ENCODE measurements around the gene STATH.

- TF ChIP-seq CTCF (IDR thresholded peaks at IDR 0.05) (no peak), EP300 (IDR thresholded peaks at IDR 0.05) (no peak), POLR2A (IDR thresholded peaks at IDR 0.05) (no peak)
Measured at GRCh38 chr4:70041652-70042286, 46.0 kb downstream of the STATH start.
